HCT116 (cell line): ENCODE data around the gene CDHR5.

Experiments
- CEBPB ChIP-seq: IDR thresholded peaks from 2 replicates; pipeline ENCODE4 v1.6.1; 2012; ENCODE audit warnings: low read depth
- CTCF ChIP-seq, 3 experiments: fragments of 200-600 bp in 1 of 3; sonication (generic) in 1 of 3; IDR thresholded peaks in 2 of 3; conservative IDR thresholded peaks in 1 of 3; 2 replicates each; pipeline ENCODE4 v1.5.1; 2012 to 2017; ENCODE audit warnings: low read depth in 2 of 3, low read length in 2 of 3, antibody characterized with exemption in 1 of 3, borderline replicate concordance in 1 of 3, control low read depth in 1 of 3, mild to moderate bottlenecking in 1 of 3, mixed read lengths in 1 of 3, mixed run types in 1 of 3, moderate library complexity in 1 of 3; ENCODE audit not compliant: insufficient read depth in 1 of 3
- EGR1 ChIP-seq: IDR thresholded peaks from 2 replicates; pipeline ENCODE4 v1.6.1; 2012; ENCODE audit warnings: low read depth
- ELF1 ChIP-seq: IDR thresholded peaks from 2 replicates; pipeline ENCODE4 v1.6.1; 2012; ENCODE audit warnings: low read depth, borderline replicate concordance
- MAX ChIP-seq: IDR thresholded peaks from 2 replicates; pipeline ENCODE4 v1.6.1; 2012
- POLR2AphosphoS5 ChIP-seq: IDR thresholded peaks from 2 replicates; pipeline ENCODE4 v1.6.1; 2011; ENCODE audit warnings: mild to moderate bottlenecking, low read depth, low read length, moderate library complexity
- RAD21 ChIP-seq: IDR thresholded peaks from 2 replicates; pipeline ENCODE4 v1.6.1; 2012; ENCODE audit warnings: low read depth, mild to moderate bottlenecking
- ZFX ChIP-seq: fragments of 450-650 bp; IDR thresholded peaks from 2 replicates; pipeline ENCODE4 v1.6.1; 2017
- ZNF274 ChIP-seq: fragments of 200-500 bp; sonication (Bioruptor generic); IDR thresholded peaks from 2 replicates; pipeline ENCODE4 v1.6.1; 2014; ENCODE audit warnings: mild to moderate bottlenecking, low read depth, low read length, inconsistent platforms

GRCh38 chr11:657691-658126 is 33.0 kb upstream of the CDHR5 start:
- TF ChIP-seq POLR2AphosphoS5 (no peak), CTCF (IDR thresholded peaks at IDR 0.05 in 2 of 3, conservative IDR thresholded peaks at IDR 0.05 in 1 of 3; ENCODE audit: borderline replicate concordance in 1 of 3, insufficient read depth in 1 of 3, low read depth in 2 of 3, low read length in 2 of 3) (no peak), ZFX (no peak), RAD21 (no peak), MAX (no peak), ZNF274 (no peak), EGR1 (no peak), ELF1 (no peak), CEBPB (no peak)
